ENCODE results near the gene LRP10.
"Not testable (repeated sequence)": the region's sequence is repeated elsewhere in the genome, so short reads cannot be mapped to it uniquely, and the experiment has no call there.

GRCh38 chr14:22854296-22854695, 17.2 kb upstream of the LRP10 start:
- TF ChIP-seq EP300 (IDR thresholded peaks at IDR 0.05), result not testable (repeated sequence)
- TF ChIP-seq, protein P1, sequence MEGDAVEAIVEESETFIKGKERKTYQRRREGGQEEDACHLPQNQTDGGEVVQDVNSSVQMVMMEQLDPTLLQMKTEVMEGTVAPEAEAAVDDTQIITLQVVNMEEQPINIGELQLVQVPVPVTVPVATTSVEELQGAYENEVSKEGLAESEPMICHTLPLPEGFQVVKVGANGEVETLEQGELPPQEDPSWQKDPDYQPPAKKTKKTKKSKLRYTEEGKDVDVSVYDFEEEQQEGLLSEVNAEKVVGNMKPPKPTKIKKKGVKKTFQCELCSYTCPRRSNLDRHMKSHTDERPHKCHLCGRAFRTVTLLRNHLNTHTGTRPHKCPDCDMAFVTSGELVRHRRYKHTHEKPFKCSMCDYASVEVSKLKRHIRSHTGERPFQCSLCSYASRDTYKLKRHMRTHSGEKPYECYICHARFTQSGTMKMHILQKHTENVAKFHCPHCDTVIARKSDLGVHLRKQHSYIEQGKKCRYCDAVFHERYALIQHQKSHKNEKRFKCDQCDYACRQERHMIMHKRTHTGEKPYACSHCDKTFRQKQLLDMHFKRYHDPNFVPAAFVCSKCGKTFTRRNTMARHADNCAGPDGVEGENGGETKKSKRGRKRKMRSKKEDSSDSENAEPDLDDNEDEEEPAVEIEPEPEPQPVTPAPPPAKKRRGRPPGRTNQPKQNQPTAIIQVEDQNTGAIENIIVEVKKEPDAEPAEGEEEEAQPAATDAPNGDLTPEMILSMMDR (IDR thresholded peaks at IDR 0.05), result not testable (repeated sequence)
